Neural progenitor cell (in vitro differentiated cells): Measurements from ENCODE around the gene RCSD1. TPM values are rescaled to one million over a fixed set of nuclear protein-coding genes. Genes with fewer than 3 reads are reported as not detected.

Experiments used
- DNase-seq: peaks from one replicate; pipeline ENCODE4 v3.0.0-alpha.2; 2016; ENCODE audit warnings: low spot score
- H2AFZ ChIP-seq: fragments of 200-600 bp; sonication (generic); replicated peaks from 2 replicates; pipeline ENCODE4 v1.6.1; 2016; ENCODE audit warnings: antibody characterized with exemption
- H3F3A ChIP-seq: fragments of 200-600 bp; sonication (generic); 2 replicates; pipeline ENCODE4 v1.6.1; 2016; ENCODE audit warnings: antibody characterized with exemption, low read depth
- H3K27ac ChIP-seq: fragments of 200-600 bp; sonication (generic); 2 replicates; pipeline ENCODE4 v1.5.1; 2016; ENCODE audit warnings: mild to moderate bottlenecking
- H3K27me3 ChIP-seq: fragments of 200-600 bp; sonication (generic); 2 replicates; pipeline ENCODE4 v1.6.1; 2016; ENCODE audit warnings: mild to moderate bottlenecking, moderate library complexity
- H3K36me3 ChIP-seq: fragments of 200-600 bp; sonication (generic); 2 replicates; pipeline ENCODE4 v1.5.1; 2016
- H3K4me1 ChIP-seq: fragments of 200-600 bp; sonication (generic); 2 replicates; pipeline ENCODE4 v1.6.1; 2016; ENCODE audit warnings: mixed run types
- H3K4me2 ChIP-seq: fragments of 200-600 bp; sonication (generic); 2 replicates; pipeline ENCODE4 v1.6.1; 2016
- H3K4me3 ChIP-seq: fragments of 200-600 bp; sonication (generic); 2 replicates; pipeline ENCODE4 v1.5.1; 2016
- H3K79me2 ChIP-seq: fragments of 200-600 bp; sonication (generic); 2 replicates; pipeline ENCODE4 v1.6.1; 2016; ENCODE audit warnings: low read depth
- H3K9ac ChIP-seq: fragments of 200-600 bp; sonication (generic); 2 replicates; pipeline ENCODE4 v1.6.1; 2016
- H3K9me3 ChIP-seq: fragments of 200-600 bp; sonication (generic); 2 replicates; pipeline ENCODE4 v1.5.1; 2016; ENCODE audit warnings: low read depth
- H4K20me1 ChIP-seq: fragments of 200-600 bp; sonication (generic); 2 replicates; pipeline ENCODE4 v1.6.1; 2016; ENCODE audit warnings: low read depth
- H3K27ac Mint-ChIP-seq: 3 replicates; pipeline ENCODE4 v1.8.0; 2021; ENCODE audit warnings: mixed read lengths
- H3K27me3 Mint-ChIP-seq: 2 replicates; pipeline ENCODE4 v1.8.0; 2022; ENCODE audit warnings: low read depth, mild to moderate bottlenecking, inconsistent platforms, moderate library complexity, mixed read lengths; ENCODE audit not compliant: insufficient read depth
- H3K36me3 Mint-ChIP-seq: 3 replicates; pipeline ENCODE4 v1.8.0; 2021; ENCODE audit warnings: mixed read lengths
- H3K4me1 Mint-ChIP-seq: 3 replicates; pipeline ENCODE4 v1.8.0; 2021; ENCODE audit warnings: mixed read lengths
- H3K4me3 Mint-ChIP-seq: 3 replicates; pipeline ENCODE4 v1.8.0; 2021; ENCODE audit warnings: mild to moderate bottlenecking, moderate library complexity, mixed read lengths
- H3K9me3 Mint-ChIP-seq: 3 replicates; pipeline ENCODE4 v1.8.0; 2020; ENCODE audit warnings: mixed read lengths
- EZH2 ChIP-seq: fragments of 200-600 bp; sonication (generic); IDR thresholded peaks from 2 replicates; pipeline ENCODE4 v1.6.1; 2017; ENCODE audit warnings: antibody characterized with exemption, mild to moderate bottlenecking, moderate library complexity
- EZH2phosphoT487 ChIP-seq: fragments of 200-600 bp; sonication (generic); IDR thresholded peaks from 2 replicates; pipeline ENCODE4 v1.6.1; 2017; ENCODE audit warnings: antibody characterized with exemption
- total RNA-seq: library from RNA; depleted of rRNA; stranded (reverse); fragments of >200 nt; gene quantifications from 2 replicates; pipeline ENCODE4 v1.2.3, GENCODE V29; 2015; ENCODE audit warnings: low replicate concordance
- TF ChIP-seq, protein P1 (sequence below): fragments of 200-600 bp; sonication (generic); IDR thresholded peaks from 2 replicates; pipeline ENCODE4 v1.5.1; 2017; ENCODE audit warnings: antibody characterized with exemption, mild to moderate bottlenecking

The RCSD1 gene
- total RNA-seq, 1 donor from 2014 or later, result 0.06 TPM

DNA sequence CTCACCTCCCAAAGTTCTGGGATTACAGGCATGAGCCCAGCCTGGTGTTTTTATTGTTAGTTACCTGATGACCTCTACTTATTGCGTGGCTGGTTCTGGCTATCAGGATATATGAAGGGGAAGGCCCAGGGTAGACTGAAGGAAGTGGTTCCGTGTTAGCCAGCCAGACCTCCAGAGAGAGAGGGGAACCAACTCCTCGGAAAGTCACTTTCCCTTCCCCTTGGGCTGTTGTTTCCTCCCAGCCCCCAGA is 2.5 kb upstream of the RCSD1 start:
- H3K36me3 ChIP-seq, result no peaks in the 10 kb centered on the region
- no peaks in the 10 kb centered on the region for H4K20me1 ChIP-seq
- TF ChIP-seq EZH2 (no peak), EZH2phosphoT487 (no peak)
- TF ChIP-seq, protein P1, sequence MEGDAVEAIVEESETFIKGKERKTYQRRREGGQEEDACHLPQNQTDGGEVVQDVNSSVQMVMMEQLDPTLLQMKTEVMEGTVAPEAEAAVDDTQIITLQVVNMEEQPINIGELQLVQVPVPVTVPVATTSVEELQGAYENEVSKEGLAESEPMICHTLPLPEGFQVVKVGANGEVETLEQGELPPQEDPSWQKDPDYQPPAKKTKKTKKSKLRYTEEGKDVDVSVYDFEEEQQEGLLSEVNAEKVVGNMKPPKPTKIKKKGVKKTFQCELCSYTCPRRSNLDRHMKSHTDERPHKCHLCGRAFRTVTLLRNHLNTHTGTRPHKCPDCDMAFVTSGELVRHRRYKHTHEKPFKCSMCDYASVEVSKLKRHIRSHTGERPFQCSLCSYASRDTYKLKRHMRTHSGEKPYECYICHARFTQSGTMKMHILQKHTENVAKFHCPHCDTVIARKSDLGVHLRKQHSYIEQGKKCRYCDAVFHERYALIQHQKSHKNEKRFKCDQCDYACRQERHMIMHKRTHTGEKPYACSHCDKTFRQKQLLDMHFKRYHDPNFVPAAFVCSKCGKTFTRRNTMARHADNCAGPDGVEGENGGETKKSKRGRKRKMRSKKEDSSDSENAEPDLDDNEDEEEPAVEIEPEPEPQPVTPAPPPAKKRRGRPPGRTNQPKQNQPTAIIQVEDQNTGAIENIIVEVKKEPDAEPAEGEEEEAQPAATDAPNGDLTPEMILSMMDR, result no peak
- no peaks in the 10 kb centered on the region for H3K36me3 Mint-ChIP-seq
- H3K79me2 ChIP-seq, result no peaks in the 10 kb centered on the region
- H3K4me3 ChIP-seq, result no peak overlapping the region
- H3K27me3 Mint-ChIP-seq, result peaks cover 27% of the 10 kb centered on the region
- H3K27ac Mint-ChIP-seq, result no peak overlapping the region
- H3F3A ChIP-seq, result peaks cover 5% of the 10 kb centered on the region
- no peak overlapping the region for H3K4me3 Mint-ChIP-seq
- H3K4me1 ChIP-seq, result peaks cover 7% of the 10 kb centered on the region
- peaks cover 5% of the 10 kb centered on the region for H3K9me3 Mint-ChIP-seq
- H2AFZ ChIP-seq, result no peak overlapping the region
- H3K27ac ChIP-seq, result no peak overlapping the region
- H3K27me3 ChIP-seq, result peaks cover 52% of the 10 kb centered on the region
- no peak overlapping the region for H3K9ac ChIP-seq
- DNase-seq, result no peak
- no peak overlapping the region for H3K4me2 ChIP-seq
- H3K4me1 Mint-ChIP-seq, result peaks cover 13% of the 10 kb centered on the region
- H3K9me3 ChIP-seq, result no peaks in the 10 kb centered on the region

DNA sequence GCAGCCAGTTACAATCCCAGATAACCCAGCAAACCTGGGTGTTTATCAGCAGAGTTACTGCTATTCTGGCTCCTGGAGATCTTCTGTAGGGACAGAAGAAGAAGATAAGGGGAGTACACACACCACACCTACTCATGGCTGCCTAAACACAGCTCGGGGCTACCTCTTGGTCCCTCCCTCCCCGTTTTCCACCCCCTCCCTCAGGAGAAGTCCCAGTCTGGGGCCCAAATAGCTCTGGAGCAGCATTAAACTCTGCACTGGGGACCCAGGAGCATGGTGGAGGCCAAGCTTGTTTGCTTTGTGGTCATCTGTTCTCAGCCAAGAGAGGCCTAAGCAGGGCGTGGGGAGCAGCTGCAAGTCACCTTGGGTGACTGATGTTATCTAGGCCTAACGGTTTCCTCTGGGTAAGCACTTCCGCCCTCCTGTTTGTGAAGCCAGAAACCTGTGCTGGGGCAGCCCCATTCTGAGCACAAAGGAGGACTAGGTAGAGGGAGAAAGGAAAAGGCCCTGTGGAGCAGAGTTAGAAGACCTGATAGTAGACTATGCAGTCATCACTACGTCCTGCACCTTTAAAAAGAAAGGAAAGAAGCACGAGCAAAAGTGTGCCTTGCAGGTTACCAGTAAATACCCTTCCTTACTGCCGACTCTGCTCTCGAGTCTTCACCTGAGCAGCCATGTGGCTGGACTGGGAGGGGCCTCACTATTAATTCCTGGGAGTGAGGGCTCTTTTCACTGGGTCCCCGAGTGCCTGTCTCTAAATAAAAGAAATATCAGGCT is 2.0 kb upstream of the RCSD1 start:
- H3K27ac Mint-ChIP-seq, result no peak overlapping the region
- H3K9me3 Mint-ChIP-seq, result peaks cover 5% of the 10 kb centered on the region
- H3K4me3 ChIP-seq, result no peak overlapping the region
- no peak overlapping the region for H2AFZ ChIP-seq
- peaks cover 10% of the 10 kb centered on the region for H3K4me1 Mint-ChIP-seq
- no peak for DNase-seq
- H3K79me2 ChIP-seq, result no peaks in the 10 kb centered on the region
- TF ChIP-seq, protein P1, result no peak
- TF ChIP-seq EZH2phosphoT487 (no peak), EZH2 (no peak)
- H4K20me1 ChIP-seq, result no peaks in the 10 kb centered on the region
- no peaks in the 10 kb centered on the region for H3K9me3 ChIP-seq
- H3K4me2 ChIP-seq, result no peak overlapping the region
- H3K27me3 ChIP-seq, result peaks cover 57% of the 10 kb centered on the region
- peaks cover 5% of the 10 kb centered on the region for H3F3A ChIP-seq
- no peaks in the 10 kb centered on the region for H3K36me3 ChIP-seq
- no peak overlapping the region for H3K27ac ChIP-seq
- H3K36me3 Mint-ChIP-seq, result no peaks in the 10 kb centered on the region
- peaks cover 27% of the 10 kb centered on the region for H3K27me3 Mint-ChIP-seq
- peaks cover 7% of the 10 kb centered on the region for H3K4me1 ChIP-seq
- no peak overlapping the region for H3K9ac ChIP-seq
- H3K4me3 Mint-ChIP-seq, result no peak overlapping the region

DNA sequence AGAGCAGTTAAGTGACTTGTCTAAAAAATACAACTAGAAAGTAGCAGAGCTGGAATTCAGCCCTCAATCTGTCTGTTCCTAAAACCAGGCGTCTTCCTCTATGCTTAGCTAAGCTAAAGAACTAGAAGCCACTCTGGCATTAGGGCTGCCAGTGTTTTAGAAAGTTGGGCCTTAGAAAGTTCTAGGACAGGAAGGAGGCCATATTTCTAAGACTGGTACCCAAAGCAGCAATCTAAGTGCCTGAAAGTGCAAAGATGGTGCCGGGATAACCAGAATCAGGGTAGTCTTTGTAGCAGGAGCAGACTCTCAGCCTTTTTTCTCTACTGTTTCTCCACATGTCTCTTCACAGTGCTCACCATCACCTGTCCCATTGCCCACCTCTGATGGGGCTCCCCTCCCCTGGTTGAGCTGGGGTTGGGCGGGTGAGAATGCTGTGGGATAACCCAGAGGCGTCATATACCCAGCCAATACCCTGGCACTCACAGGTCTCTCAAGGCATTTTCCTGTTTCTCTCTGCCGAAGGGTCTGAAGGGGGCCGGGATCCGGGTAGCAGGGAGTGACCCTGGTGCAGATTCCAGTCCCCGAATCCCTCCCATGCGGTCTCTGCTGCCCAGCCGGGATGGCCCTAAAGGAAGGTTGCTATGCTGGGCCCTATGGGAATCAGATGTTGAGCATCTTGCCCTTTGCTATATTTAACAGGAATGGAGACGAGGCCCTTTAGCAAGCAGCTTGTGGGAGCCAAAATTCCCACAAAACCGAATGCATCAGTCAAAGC is 1.1 kb upstream of the RCSD1 start:
- Mint-ChIP-seq H3K27me3 (peaks cover 30% of the 10 kb centered on the region), H3K9me3 (peaks cover 5% of the 10 kb centered on the region), H3K36me3 (no peaks in the 10 kb centered on the region), H3K27ac (no peak overlapping the region), H3K4me1 (peaks cover 9% of the 10 kb centered on the region), H3K4me3 (peak overlapping the region; percentile 80)
- Histone ChIP-seq H3K4me3 (no peak overlapping the region), H3K9ac (no peak overlapping the region), H3K4me1 (peaks cover 7% of the 10 kb centered on the region), H3K4me2 (no peak overlapping the region), H3K36me3 (no peaks in the 10 kb centered on the region), H2AFZ (peak overlapping the region; percentile 96), H3K79me2 (no peaks in the 10 kb centered on the region), H4K20me1 (no peaks in the 10 kb centered on the region), H3K27ac (no peak overlapping the region), H3K9me3 (no peaks in the 10 kb centered on the region), H3F3A (peaks cover 5% of the 10 kb centered on the region), H3K27me3 (peaks cover 65% of the 10 kb centered on the region)
- TF ChIP-seq, protein P1, result no peak
- TF ChIP-seq EZH2, result no peak
- TF ChIP-seq EZH2phosphoT487, result no peak
- no peak for DNase-seq
